Esophagus muscularis mucosa (tissue), 4 donors: ENCODE results near the gene CDC20. TPM values are rescaled to one million over a fixed set of nuclear protein-coding genes. Genes with fewer than 3 reads are reported as not detected.
"Not testable (repeated sequence)": the region's sequence is repeated elsewhere in the genome, so short reads cannot be mapped to it uniquely, and the experiment has no call there.

Experiments
- DNase-seq: peaks from one replicate; pipeline ENCODE4 v3.0.0-alpha.2; 2017; ENCODE audit errors: extremely low spot score
- H3K27ac ChIP-seq, 4 donors: fragments of 200-600 bp; sonication (generic); replicated peaks in 1 of 4; 1 replicate in 3 of 4; 2 replicates in 1 of 4; pipeline ENCODE4 v1.5.1; 2016 to 2019; ENCODE audit warnings: mild to moderate bottlenecking in 1 of 4
- H3K27me3 ChIP-seq, 4 donors: fragments of 200-600 bp; sonication (generic); one replicate each; pipeline versions ENCODE4 v1.5.1 to v1.6.0; 2016 to 2019
- H3K36me3 ChIP-seq, 4 donors: fragments of 200-600 bp; sonication (generic); one replicate each; pipeline ENCODE4 v1.5.1; 2016 to 2019
- H3K4me1 ChIP-seq, 4 donors: fragments of 200-600 bp; sonication (generic); one replicate each; pipeline ENCODE4 v1.5.1; 2016 to 2019
- H3K4me3 ChIP-seq, 4 donors: fragments of 200-600 bp; sonication (generic); 1 replicate in 2 of 4; 2 replicates in 2 of 4; pipeline ENCODE4 v1.5.1; 2016 to 2019; ENCODE audit warnings: mild to moderate bottlenecking in 4 of 4, moderate library complexity in 1 of 4
- H3K9me3 ChIP-seq, 4 donors: fragments of 200-600 bp; sonication (generic); 1 replicate in 3 of 4; 2 replicates in 1 of 4; pipeline ENCODE4 v1.5.1; 2016 to 2019
- EP300 ChIP-seq: sonication (generic); formaldehyde crosslinking; IDR thresholded peaks from one replicate; pipeline ENCODE4 v1.6.1; 2017; ENCODE audit warnings: antibody characterized with exemption
- POLR2A ChIP-seq: fragments of 450-650 bp; IDR thresholded peaks from one replicate; pipeline ENCODE4 v1.6.1; 2017; ENCODE audit warnings: antibody characterized with exemption, moderate library complexity, mild to moderate bottlenecking, low read depth
- POLR2AphosphoS5 ChIP-seq, 2 donors: sonication (generic); formaldehyde crosslinking; IDR thresholded peaks; one replicate each; pipeline ENCODE4 v1.6.1; 2017; ENCODE audit warnings: antibody characterized with exemption in 2 of 2
- WGBS: methylation state at CpG from one replicate; pipeline ENCODE4 v1.1.5; 2018; 5-methylcytosine and 5-hydroxymethylcytosine counted together
- intact Hi-C: fragments of 100-400 bp; cut with DNase I; formaldehyde crosslinking; loops from one replicate; pipeline ENCODE4 v1.15.1; 2023
- total RNA-seq, 4 donors: library from RNA; depleted of rRNA; stranded (reverse); fragments of >200 nt; gene quantifications; one replicate each; pipeline versions ENCODE4 v1.1.0 to v1.2.1, GENCODE V29; 2016
- TF ChIP-seq, protein P1 (sequence below), 3 experiments: fragments of 200-600 bp in 2 of 3; fragments of 450-650 bp in 1 of 3; sonication (generic) in 2 of 3; IDR thresholded peaks; one replicate each; pipeline ENCODE4 v1.5.1; 2017 to 2019; ENCODE audit warnings: antibody characterized with exemption in 3 of 3, mild to moderate bottlenecking in 2 of 3, moderate library complexity in 1 of 3

CDC20 gene
- total RNA-seq, 4 donors from 2014 or later: 0.42 to 1.7 TPM; not detected in 2

DNA sequence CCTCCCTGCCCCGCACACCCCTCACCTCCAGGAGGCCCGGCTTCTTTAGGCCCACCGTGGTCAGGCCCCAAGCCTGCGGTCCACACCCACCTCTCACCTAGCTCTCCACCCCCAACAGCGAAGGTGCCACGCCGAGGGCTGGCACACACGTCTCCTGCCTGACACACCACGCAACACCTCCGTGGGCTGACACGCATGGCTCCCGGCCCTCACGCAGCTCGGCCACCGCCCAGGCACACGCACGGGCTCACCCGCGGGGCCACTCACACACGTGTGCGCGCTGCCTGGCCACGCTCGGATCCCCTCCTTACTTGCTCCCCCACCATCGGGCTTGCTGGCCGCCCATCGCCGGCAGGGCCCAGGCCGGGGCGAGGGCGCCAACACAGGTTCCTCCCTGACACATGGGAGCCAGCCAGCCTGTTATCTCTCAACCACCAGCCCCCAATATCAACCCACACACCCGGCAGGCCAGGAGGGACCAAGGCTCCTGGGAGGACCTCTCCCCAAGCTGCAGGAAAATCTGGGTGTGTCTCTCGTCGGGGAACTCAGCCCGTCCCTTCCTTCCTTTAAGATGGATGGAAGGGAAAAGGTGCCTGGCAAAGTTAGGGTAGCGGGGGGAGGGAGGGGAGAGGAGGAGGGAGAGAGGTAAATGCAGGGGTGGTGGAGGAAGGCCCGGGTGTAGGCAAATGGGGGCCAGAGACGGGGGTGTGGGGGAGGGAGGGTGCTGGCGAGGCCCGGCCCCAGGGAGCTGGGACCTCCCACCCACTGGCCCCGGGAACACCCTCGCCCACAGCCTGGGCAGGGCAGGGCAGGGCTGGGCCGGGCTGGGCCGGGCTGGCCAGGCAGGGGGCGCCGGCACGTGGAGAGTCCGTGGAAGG lies 8.5 kb downstream of the CDC20 start:
- no peaks in the 10 kb centered on the region for H3K9me3 ChIP-seq
- H3K27me3 ChIP-seq: no peaks in the 10 kb centered on the region
- TF ChIP-seq EP300 (no peak), POLR2A (peak; percentile 34), POLR2AphosphoS5 (IDR thresholded peaks at IDR 0.05) (peak in 1 of 2 donors; percentile 26)
- TF ChIP-seq, protein P1, sequence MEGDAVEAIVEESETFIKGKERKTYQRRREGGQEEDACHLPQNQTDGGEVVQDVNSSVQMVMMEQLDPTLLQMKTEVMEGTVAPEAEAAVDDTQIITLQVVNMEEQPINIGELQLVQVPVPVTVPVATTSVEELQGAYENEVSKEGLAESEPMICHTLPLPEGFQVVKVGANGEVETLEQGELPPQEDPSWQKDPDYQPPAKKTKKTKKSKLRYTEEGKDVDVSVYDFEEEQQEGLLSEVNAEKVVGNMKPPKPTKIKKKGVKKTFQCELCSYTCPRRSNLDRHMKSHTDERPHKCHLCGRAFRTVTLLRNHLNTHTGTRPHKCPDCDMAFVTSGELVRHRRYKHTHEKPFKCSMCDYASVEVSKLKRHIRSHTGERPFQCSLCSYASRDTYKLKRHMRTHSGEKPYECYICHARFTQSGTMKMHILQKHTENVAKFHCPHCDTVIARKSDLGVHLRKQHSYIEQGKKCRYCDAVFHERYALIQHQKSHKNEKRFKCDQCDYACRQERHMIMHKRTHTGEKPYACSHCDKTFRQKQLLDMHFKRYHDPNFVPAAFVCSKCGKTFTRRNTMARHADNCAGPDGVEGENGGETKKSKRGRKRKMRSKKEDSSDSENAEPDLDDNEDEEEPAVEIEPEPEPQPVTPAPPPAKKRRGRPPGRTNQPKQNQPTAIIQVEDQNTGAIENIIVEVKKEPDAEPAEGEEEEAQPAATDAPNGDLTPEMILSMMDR (IDR thresholded peaks at IDR 0.05): no peak
- no peak for DNase-seq
- H3K4me1 ChIP-seq: peaks cover 27 to 41% (median 33%) of the 10 kb centered on the region in 4 donors
- peaks cover 30 to 37% (median 37%) of the 10 kb centered on the region in 4 donors for H3K36me3 ChIP-seq
- WGBS: 3% methylated on average over 32 of the region's 48 CpGs
- peak overlapping the region; percentile 90 to 96 (median 94) for H3K27ac ChIP-seq
- intact Hi-C loops: no loop called here
- H3K4me3 ChIP-seq: peak overlapping the region; percentile 91 to 98 (median 93)

- Histone ChIP-seq H3K27me3 (no peaks in the 10 kb centered on the region), H3K4me1 (peaks cover 31 to 41% (median 33%) of the 10 kb centered on the region in 4 donors), H3K36me3 (peaks cover 24 to 31% (median 29%) of the 10 kb centered on the region in 4 donors), H3K4me3 (peak within 1 kb of the TSS; percentile 91 to 98 (median 93)), H3K27ac (peak within 1 kb of the TSS; percentile 90 to 96 (median 94)), H3K9me3 (no peaks in the 10 kb centered on the region)
- DNase-seq: peak; percentile 97
- WGBS: 0% methylated on average over 8 of the region's 58 CpGs
- intact Hi-C loops: no loop called here
- TF ChIP-seq, protein P1 (IDR thresholded peaks at IDR 0.05): peak; percentile 25 to 32 (median 25)
- no peak for TF ChIP-seq POLR2A
- peak; percentile 54 to 91 for TF ChIP-seq POLR2AphosphoS5 (IDR thresholded peaks at IDR 0.05)
- TF ChIP-seq EP300: no peak
These were observed 9.3 kb downstream of the CDC20 start, which contains the start of gene ELOVL1 for GRCh38 chr1:43367904-43368645. ELOVL1 (minus strand) TSS chr1:43368011; CDS start chr1:43365609, 2,402 bp downstream.

DNA sequence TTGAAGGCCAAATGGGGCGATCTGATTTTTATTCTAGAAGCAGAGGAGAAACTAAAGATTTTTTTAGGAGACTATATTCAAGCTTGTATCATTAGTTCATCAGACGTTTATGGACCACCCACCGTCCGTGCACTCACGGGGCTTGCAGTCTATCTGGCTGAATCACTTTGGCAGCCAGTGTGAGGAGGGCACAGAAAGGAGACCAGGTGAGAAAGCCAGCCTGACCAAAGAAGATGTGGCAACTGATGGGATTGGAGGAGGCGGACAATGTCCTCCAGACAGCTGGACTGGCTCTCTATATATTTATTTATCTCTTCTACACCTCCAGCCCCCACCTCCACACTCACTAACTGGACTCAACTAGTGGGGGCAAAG lies 9.9 kb downstream of the CDC20 start:
- Histone ChIP-seq H3K27me3 (no peaks in the 10 kb centered on the region), H3K4me3 (peak overlapping the region; percentile 91 to 98 (median 93)), H3K36me3 (peaks cover 18 to 25% (median 24%) of the 10 kb centered on the region in 4 donors), H3K9me3 (no peaks in the 10 kb centered on the region), H3K27ac (peak overlapping the region; percentile 90 to 96 (median 94)), H3K4me1 (peaks cover 31 to 46% (median 38%) of the 10 kb centered on the region in 4 donors)
- no peak for DNase-seq
- intact Hi-C loops: no loop called here
- 9% methylated on average over 6 of the region's 6 CpGs for WGBS
- no peak for TF ChIP-seq POLR2AphosphoS5 (IDR thresholded peaks at IDR 0.05)
- TF ChIP-seq EP300: no peak
- no peak for TF ChIP-seq POLR2A
- TF ChIP-seq, protein P1 (IDR thresholded peaks at IDR 0.05): no peak

DNA sequence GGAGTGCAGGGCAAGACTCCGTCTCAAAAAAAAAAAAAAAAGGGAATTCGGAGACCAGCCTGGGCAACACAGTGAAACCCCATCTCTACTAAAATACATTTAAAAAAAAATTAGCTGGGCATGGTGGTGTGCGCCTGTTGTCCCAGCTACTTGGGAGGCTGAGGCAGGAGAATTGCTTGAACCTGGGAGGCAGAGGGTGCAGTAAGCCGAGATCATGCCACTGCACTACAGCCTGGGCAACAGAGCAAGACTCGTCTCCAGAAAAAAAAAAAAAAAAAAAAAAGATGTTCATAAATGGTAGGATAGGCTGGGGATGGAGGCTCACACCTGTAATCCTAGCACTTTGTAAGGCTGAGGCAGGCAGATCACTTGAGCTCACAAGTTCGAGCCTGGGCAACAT lies 11.0 kb downstream of the CDC20 start:
- H3K27ac ChIP-seq, DNase-seq, H3K27me3 ChIP-seq, H3K9me3 ChIP-seq, intact Hi-C loops, H3K4me3 ChIP-seq: not testable (repeated sequence)
- peaks cover 31 to 47% (median 41%) of the 10 kb centered on the region in 4 donors for H3K4me1 ChIP-seq
- WGBS: 89% methylated on average over 6 of the region's 6 CpGs
- peaks cover 7 to 19% (median 12%) of the 10 kb centered on the region in 4 donors for H3K36me3 ChIP-seq

- Histone ChIP-seq H3K27me3 (no peaks in the 10 kb centered on the region), H3K9me3 (no peaks in the 10 kb centered on the region), H3K36me3 (peaks cover 0 to 11% (median 4%) of the 10 kb centered on the region in 4 donors), H3K4me3 (no peak overlapping the region), H3K4me1 (peaks cover 30 to 43% (median 40%) of the 10 kb centered on the region in 4 donors), H3K27ac (no peak overlapping the region)
- intact Hi-C loops: no loop called here
- TF ChIP-seq POLR2A (no peak), POLR2AphosphoS5 (IDR thresholded peaks at IDR 0.05) (no peak), EP300 (no peak)
- TF ChIP-seq, protein P1 (IDR thresholded peaks at IDR 0.05): no peak
- 93% methylated on average over 4 of the region's 4 CpGs for WGBS
- no peak for DNase-seq
These were observed 11.8 kb downstream of the CDC20 start for GRCh38 chr1:43370564-43370963.
